Measurements from ENCODE around the gene SLC46A3. TPM values are rescaled to one million over a fixed set of nuclear protein-coding genes. Genes with fewer than 3 reads are reported as not detected.

The SLC46A3 gene
- total RNA-seq, 1 donor from 2014 or later: 2.8 TPM

DNA sequence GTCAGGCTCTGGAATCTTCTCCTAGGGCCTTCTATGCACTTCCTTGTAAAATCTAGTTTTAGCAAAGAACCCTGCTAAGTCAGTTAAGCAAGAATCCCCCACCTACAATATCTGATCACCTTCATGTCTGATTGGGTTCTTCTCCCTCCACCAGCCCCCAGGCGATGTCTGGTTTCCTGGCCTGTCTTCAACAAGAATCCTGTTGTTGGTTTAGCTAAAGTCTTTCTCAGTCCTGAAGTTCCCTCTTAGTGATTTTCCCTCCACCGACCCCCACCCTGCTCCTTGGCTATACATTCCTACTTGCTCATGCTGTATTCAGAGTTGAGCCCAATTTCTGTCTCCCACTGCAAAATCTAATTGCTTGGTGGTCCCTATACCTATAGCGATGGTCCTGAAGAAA lies 35.2 kb upstream of the SLC46A3 start:
- Mint-ChIP-seq H3K36me3 (no peaks in the 10 kb centered on the region), H3K4me1 (ENCODE audit: unreplicated experiment) (no peaks in the 10 kb centered on the region), H3K27ac (peak overlapping the region; percentile 89), H3K4me3 (no peak overlapping the region), H3K27me3 (no peaks in the 10 kb centered on the region), H3K9me3 (peaks cover 11% of the 10 kb centered on the region)
- DNase-seq (ENCODE audit: extremely low spot score, unreplicated experiment): no peak
- TF ChIP-seq, protein P1, sequence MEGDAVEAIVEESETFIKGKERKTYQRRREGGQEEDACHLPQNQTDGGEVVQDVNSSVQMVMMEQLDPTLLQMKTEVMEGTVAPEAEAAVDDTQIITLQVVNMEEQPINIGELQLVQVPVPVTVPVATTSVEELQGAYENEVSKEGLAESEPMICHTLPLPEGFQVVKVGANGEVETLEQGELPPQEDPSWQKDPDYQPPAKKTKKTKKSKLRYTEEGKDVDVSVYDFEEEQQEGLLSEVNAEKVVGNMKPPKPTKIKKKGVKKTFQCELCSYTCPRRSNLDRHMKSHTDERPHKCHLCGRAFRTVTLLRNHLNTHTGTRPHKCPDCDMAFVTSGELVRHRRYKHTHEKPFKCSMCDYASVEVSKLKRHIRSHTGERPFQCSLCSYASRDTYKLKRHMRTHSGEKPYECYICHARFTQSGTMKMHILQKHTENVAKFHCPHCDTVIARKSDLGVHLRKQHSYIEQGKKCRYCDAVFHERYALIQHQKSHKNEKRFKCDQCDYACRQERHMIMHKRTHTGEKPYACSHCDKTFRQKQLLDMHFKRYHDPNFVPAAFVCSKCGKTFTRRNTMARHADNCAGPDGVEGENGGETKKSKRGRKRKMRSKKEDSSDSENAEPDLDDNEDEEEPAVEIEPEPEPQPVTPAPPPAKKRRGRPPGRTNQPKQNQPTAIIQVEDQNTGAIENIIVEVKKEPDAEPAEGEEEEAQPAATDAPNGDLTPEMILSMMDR (conservative IDR thresholded peaks at IDR 0.05): no peak

DNA sequence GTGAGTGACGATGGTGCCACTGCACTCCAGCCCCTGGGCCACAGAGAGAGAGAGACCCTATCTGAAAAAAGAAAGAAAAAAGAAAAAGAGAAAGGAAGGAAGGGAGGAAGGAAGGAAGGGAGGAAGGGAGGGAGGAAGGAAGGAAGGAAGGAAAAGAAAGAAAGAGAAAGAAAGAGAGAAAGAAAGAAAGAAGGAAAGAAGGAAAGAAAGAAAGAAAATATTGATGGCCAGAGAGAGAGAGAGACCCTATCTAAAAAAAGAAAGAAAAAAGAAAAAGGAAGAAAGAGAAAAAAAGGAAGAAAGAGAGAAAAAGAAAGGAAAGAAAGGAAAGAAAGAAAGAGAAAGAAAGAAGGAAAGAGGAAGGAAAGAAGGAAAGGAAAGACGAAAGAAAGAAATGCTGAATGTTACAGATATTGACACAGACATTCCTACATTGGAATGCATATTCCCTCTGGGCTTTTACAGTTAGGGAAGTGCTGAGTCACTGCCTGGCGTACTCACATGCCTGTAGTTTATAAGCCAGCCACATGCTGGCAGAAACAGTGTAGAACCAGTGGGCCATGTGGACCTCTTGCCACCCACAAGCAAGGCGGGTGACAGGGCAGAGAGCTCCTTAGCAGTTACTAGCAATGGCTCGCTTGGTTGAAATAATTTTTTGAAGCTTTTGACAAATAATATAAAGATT lies 34.6 kb upstream of the SLC46A3 start:
- DNase-seq (ENCODE audit: extremely low spot score, unreplicated experiment): no peak
- Mint-ChIP-seq H3K27ac (peak overlapping the region; percentile 89), H3K4me3 (no peak overlapping the region), H3K4me1 (ENCODE audit: unreplicated experiment) (no peaks in the 10 kb centered on the region), H3K9me3 (peaks cover 11% of the 10 kb centered on the region), H3K27me3 (no peaks in the 10 kb centered on the region), H3K36me3 (no peaks in the 10 kb centered on the region)
- TF ChIP-seq, protein P1 (conservative IDR thresholded peaks at IDR 0.05): peak; percentile 27

DNA sequence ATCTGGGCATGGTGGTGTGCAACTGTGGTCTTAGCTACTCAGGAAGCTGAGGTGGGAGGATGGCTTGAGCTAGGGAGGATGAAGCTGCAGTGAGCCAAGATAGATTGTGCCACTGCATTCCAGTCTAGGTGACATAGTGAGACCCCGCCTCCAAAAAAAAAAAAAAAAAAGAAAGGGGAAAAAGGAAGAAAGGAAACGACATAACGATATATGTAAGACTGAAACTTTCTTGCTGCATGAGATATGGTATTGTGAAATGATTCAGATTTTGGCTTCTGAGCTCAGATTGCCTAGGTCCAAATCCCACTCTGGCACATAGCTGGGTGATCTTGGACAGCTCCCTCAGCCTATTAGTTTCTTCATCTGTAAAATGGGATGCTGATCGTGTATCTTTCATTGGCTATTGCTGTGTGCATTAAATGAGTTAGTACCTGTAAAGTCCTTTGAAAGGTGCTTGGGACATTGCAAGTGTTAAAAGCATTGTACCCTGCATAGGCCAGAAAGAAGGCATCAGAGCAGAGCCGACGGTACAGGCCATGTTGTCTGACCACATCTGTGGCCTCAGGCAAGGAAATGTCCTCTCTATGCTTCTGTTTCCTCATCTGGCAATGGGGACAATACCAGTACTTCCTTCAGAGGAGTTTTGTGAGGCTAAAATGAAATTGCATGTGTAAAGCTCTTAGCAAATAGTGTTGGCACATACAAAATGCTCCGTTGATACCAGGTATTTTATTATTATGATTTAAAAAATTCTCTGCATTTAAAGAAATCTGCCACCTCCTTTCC lies 32.6 kb upstream of the SLC46A3 start:
- H3K36me3 Mint-ChIP-seq: no peaks in the 10 kb centered on the region
- no peak for DNase-seq (ENCODE audit: extremely low spot score, unreplicated experiment)
- H3K4me1 Mint-ChIP-seq (ENCODE audit: unreplicated experiment): no peaks in the 10 kb centered on the region
- H3K27ac Mint-ChIP-seq: peak overlapping the region; percentile 52
- H3K4me3 Mint-ChIP-seq: no peak overlapping the region
- H3K9me3 Mint-ChIP-seq: peaks cover 6% of the 10 kb centered on the region
- TF ChIP-seq, protein P1 (conservative IDR thresholded peaks at IDR 0.05): no peak
- H3K27me3 Mint-ChIP-seq: no peaks in the 10 kb centered on the region

DNA sequence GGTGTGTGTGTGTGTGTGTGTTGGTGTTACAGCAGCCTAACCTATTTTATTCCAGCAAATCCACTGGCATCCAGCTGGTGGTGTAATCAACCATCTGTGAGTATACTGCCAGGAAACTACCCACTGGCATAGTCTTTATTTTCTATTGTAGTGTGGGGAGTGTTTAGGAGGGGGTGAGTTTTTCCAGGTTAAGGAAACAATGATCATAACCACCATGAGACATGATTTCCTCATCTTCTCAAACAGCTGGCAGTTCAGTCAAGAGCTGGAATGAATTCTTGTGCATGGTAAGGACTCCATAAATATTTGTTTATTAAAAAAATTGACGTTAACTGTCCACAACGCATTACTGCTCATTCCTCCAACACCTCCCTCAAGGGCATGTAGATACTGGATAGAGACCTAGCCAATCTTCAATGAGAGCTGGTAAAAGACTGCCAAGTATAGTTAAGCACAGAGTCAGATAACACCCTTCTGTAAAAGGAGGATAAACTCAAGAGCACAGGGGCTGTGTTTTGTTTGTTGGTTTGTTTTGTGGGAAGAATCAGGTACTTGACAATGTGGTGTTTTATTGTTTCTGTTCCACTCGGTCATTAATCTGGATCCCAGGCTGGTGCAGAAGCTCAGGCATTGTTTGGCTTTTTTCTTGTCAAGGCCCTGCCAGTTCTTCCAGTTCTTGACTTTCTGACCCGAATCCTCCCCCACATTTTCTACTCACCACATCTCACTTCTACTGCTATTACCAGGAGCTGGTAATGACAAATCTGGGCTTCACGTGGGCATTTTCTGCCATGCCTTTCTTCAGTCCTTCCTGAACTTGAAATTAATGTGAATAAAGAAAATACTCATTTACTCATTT lies 31.6 kb upstream of the SLC46A3 start:
- TF ChIP-seq, protein P1 (conservative IDR thresholded peaks at IDR 0.05): no peak
- Mint-ChIP-seq H3K27me3 (no peaks in the 10 kb centered on the region), H3K27ac (peak overlapping the region; percentile 52), H3K9me3 (peaks cover 6% of the 10 kb centered on the region), H3K36me3 (no peaks in the 10 kb centered on the region), H3K4me1 (ENCODE audit: unreplicated experiment) (no peaks in the 10 kb centered on the region), H3K4me3 (no peak overlapping the region)
- DNase-seq (ENCODE audit: extremely low spot score, unreplicated experiment): no peak

DNA sequence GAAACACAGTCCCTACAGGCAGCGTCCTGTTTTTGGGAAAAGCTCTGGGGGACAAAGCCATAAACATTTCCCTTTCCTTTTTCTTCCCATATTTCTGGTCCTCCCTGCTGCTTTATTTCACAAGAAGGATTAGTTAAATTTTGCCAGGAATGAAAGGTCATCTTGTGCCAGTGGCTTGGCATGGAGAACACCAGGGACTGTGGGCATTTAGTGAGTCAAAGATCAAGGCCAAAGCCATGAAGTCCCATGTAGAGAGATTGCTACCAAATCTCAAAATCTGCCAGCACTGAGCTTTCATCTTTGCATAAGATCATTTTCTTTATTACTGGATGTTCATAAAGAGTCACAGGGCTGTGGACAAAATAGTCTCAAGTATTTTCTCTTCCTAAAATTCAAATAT lies 29.1 kb upstream of the SLC46A3 start:
- TF ChIP-seq, protein P1 (conservative IDR thresholded peaks at IDR 0.05): no peak
- Mint-ChIP-seq H3K36me3 (no peaks in the 10 kb centered on the region), H3K9me3 (peaks cover 6% of the 10 kb centered on the region), H3K4me1 (ENCODE audit: unreplicated experiment) (no peaks in the 10 kb centered on the region), H3K27me3 (no peaks in the 10 kb centered on the region), H3K4me3 (no peak overlapping the region), H3K27ac (no peak overlapping the region)
- no peak for DNase-seq (ENCODE audit: extremely low spot score, unreplicated experiment)
